Stomach (tissue), 4 donors: ENCODE results near the gene FNDC3B.

ENCODE experiments used
- POLR2A ChIP-seq, 4 donors: fragments of 450-650 bp; IDR thresholded peaks; one replicate each; pipeline ENCODE4 v1.6.1; 2016; ENCODE audit warnings: antibody characterized with exemption in 4 of 4, control low read depth in 2 of 4, mild to moderate bottlenecking in 1 of 4, moderate library complexity in 1 of 4
- POLR2AphosphoS5 ChIP-seq, 3 donors: sonication (generic); formaldehyde crosslinking; IDR thresholded peaks; one replicate each; pipeline ENCODE4 v1.6.1; 2016; ENCODE audit warnings: antibody characterized with exemption in 3 of 3
- TF ChIP-seq, protein P1 (sequence below), 7 experiments: fragments of 450-650 bp in 4 of 7; fragments of 200-600 bp in 3 of 7; sonication (generic) in 3 of 7; IDR thresholded peaks; one replicate each; pipeline ENCODE4 v1.5.1; 2016 to 2019; ENCODE audit warnings: antibody characterized with exemption in 7 of 7, control low read depth in 2 of 7, mild to moderate bottlenecking in 1 of 7

DNA sequence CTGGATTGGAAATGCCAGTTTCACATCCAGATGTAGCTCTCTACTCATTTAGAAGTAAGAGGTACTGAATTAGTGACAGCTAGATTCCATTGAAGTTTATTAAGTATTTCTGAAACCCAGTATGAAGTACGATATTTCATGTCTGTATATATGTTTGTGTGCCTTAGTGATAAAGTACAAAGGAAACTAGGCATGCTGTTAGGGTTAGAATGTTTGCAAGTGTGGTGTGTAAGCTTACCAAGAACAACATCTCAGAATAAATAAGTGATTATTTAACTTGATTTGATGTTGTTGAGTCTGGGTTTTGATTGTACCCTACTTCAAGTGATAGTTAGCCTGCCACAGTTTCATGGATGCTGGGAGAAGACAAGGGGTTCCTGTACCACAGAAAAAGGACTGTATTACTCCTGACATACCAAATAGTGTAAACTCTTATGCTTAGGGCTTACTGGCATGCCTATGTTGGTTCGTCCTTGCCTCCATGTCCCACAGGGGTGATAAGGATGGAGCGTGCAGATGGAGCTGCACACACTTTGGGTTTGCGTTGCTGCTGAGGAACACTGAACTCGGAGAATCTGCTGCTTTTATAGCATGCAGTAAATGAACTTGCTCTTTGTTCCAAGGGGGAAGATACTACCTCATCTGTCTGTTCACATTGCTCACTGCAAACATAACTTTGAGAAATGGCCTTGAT is 43.6 kb downstream of the FNDC3B start:
- TF ChIP-seq POLR2A (IDR thresholded peaks at IDR 0.05) (no peak), POLR2AphosphoS5 (IDR thresholded peaks at IDR 0.05) (no peak)
- TF ChIP-seq, protein P1, sequence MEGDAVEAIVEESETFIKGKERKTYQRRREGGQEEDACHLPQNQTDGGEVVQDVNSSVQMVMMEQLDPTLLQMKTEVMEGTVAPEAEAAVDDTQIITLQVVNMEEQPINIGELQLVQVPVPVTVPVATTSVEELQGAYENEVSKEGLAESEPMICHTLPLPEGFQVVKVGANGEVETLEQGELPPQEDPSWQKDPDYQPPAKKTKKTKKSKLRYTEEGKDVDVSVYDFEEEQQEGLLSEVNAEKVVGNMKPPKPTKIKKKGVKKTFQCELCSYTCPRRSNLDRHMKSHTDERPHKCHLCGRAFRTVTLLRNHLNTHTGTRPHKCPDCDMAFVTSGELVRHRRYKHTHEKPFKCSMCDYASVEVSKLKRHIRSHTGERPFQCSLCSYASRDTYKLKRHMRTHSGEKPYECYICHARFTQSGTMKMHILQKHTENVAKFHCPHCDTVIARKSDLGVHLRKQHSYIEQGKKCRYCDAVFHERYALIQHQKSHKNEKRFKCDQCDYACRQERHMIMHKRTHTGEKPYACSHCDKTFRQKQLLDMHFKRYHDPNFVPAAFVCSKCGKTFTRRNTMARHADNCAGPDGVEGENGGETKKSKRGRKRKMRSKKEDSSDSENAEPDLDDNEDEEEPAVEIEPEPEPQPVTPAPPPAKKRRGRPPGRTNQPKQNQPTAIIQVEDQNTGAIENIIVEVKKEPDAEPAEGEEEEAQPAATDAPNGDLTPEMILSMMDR (IDR thresholded peaks at IDR 0.05), result no peak
